ENCODE data around the gene MFAP2.

DNA sequence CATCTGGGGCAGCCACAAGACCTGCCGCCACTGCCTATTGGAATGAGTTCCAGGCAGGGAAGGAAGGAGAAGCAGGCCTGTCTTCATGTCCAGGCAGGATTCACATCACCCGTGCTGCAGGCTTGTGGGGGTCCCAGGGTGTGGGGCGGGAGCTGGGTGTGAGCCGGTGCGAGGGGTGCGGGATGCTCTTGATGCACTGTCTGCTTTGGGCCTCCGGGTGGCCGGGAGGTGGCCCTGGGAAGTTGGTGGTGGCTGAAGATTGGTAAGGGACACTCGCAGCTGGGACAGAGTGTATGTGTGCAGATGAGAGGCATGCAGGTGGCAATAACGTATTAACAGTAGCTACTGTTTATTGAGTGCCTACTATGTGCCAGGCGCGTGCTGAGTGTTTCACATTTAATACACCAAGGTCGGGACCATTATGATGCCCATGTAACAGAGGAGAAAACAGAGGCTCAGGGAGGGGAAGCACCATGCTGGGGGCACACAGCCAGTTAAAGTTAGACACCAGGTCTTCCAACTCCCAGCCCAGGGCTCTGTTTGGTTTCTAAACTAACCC, 55.4 kb downstream of the MFAP2 start:
- peak; percentile 16 for TF ChIP-seq CTCF (IDR thresholded peaks at IDR 0.05; ENCODE audit: low read depth, low read length, poor library complexity, severe bottlenecking)
- TF ChIP-seq EZH2phosphoT487 (IDR thresholded peaks at IDR 0.05; ENCODE audit: borderline replicate concordance, low read length) = no peak

All from DOHH2 (cell line).